GM12864 (cell line): ENCODE measurements around the gene FAM110C.

Source experiments
- DNase-seq: peaks from one replicate; pipeline ENCODE4 v3.0.0-alpha.2; 2011; ENCODE audit warnings: low read depth
- H3K4me3 ChIP-seq: 2 replicates; pipeline ENCODE4 v1.5.1; 2011; ENCODE audit warnings: mild to moderate bottlenecking, low read depth, low read length, control low read depth
- CTCF ChIP-seq: IDR thresholded peaks from 2 replicates; pipeline ENCODE4 v1.5.1; 2011; ENCODE audit warnings: low read depth, mild to moderate bottlenecking, moderate library complexity, low read length, control low read depth, inconsistent platforms; ENCODE audit errors: missing control alignments

The FAM110C gene

GRCh38 chr2:51613-52012 is 5.3 kb upstream of the FAM110C start:
- H3K4me3 ChIP-seq = no peak overlapping the region
- DNase-seq = no peak
- TF ChIP-seq CTCF = no peak

- no peak overlapping the region for H3K4me3 ChIP-seq
- DNase-seq = no peak
- no peak for TF ChIP-seq CTCF
Observed at GRCh38 chr2:47737-48136, 1.4 kb upstream of the FAM110C start.

- no peak overlapping the region for H3K4me3 ChIP-seq
- TF ChIP-seq CTCF = no peak
- DNase-seq = no peak
Observed at GRCh38 chr2:47346-47725, 1.0 kb upstream of the FAM110C start.

GRCh38 chr2:46131-46470 is 204 bp downstream of the FAM110C start:
- TF ChIP-seq CTCF = no peak
- no peak for DNase-seq
- H3K4me3 ChIP-seq = no peak overlapping the region

GRCh38 chr2:45342-46130 is 769 bp downstream of the FAM110C start:
- DNase-seq = no peak
- no peak for TF ChIP-seq CTCF
- no peak overlapping the region for H3K4me3 ChIP-seq

GRCh38 chr2:44748-45341 is 1.5 kb downstream of the FAM110C start:
- no peak for TF ChIP-seq CTCF
- H3K4me3 ChIP-seq = no peak overlapping the region
- no peak for DNase-seq

- no peak for TF ChIP-seq CTCF
- DNase-seq = no peak
- no peak overlapping the region for H3K4me3 ChIP-seq
Observed at GRCh38 chr2:42788-43187, 3.5 kb downstream of the FAM110C start.
